ENCODE results near the gene ADGRB3. TPM values are rescaled to one million over a fixed set of nuclear protein-coding genes. Genes with fewer than 3 reads are reported as not detected.

ADGRB3 gene
- total and polyA plus RNA-seq, 4 donors = 0.47 to 24.6 (median 1.9) TPM

- Histone ChIP-seq H3K36me3 (ENCODE audit: control insufficient read depth in 4 of 4, insufficient read depth in 4 of 4, low read length in 4 of 4) (peaks cover 0 to 9% (median 2%) of the 10 kb centered on the region in 4 donors), H3K27ac (ENCODE audit: low read depth in 1 of 2, low read length in 1 of 2) (no peak overlapping the region), H3K27me3 (ENCODE audit: control insufficient read depth in 3 of 3, insufficient read depth in 3 of 3, low read length in 2 of 3) (no peaks in the 10 kb centered on the region), H3K9me3 (ENCODE audit: control insufficient read depth in 4 of 4, insufficient read depth in 3 of 4, low read length in 3 of 4) (no peaks in the 10 kb centered on the region), H3K9ac (ENCODE audit: insufficient read depth in 1 of 2, low read length in 2 of 2) (no peak overlapping the region), H3K4me1 (ENCODE audit: control insufficient read depth in 5 of 5, insufficient read depth in 5 of 5, low read length in 5 of 5) (no peaks in the 10 kb centered on the region), H3K4me3 (no peak overlapping the region)
- TF ChIP-seq CTCF (IDR thresholded peaks at IDR 0.05; ENCODE audit: control extremely low read depth, extremely low read depth) = no peak
- ATAC-seq (ENCODE audit: insufficient read depth, low FRiP score) = no peak
- 59 to 66% methylated on average over 2 of the region's 2 CpGs for WGBS, 2 donors
- DNase-seq = peak in 2 of 3 donors; percentile 42 to 50
Observed at GRCh38 chr6:68958327-68958726, 323.2 kb downstream of the ADGRB3 start.

- H3K9me3 ChIP-seq (ENCODE audit: control insufficient read depth in 4 of 4, insufficient read depth in 3 of 4, low read length in 3 of 4) = no peaks in the 10 kb centered on the region
- ATAC-seq (ENCODE audit: insufficient read depth, low FRiP score) = peak; percentile 76
- WGBS, 2 donors = 21 to 37% methylated on average over 11 of the region's 11 CpGs
Observed at GRCh38 chr6:68967549-68968300, 332.6 kb downstream of the ADGRB3 start.

GRCh38 chr6:68968301-68968649, 333.2 kb downstream of the ADGRB3 start:
- no peak overlapping the region for H3K4me3 ChIP-seq
- TF ChIP-seq CTCF (IDR thresholded peaks at IDR 0.05; ENCODE audit: control extremely low read depth, extremely low read depth) = no peak
- H3K9ac ChIP-seq (ENCODE audit: insufficient read depth in 1 of 2, low read length in 2 of 2) = no peak overlapping the region
- WGBS, 2 donors = 5 to 10% methylated on average over 4 of the region's 4 CpGs
- H3K27me3 ChIP-seq (ENCODE audit: control insufficient read depth in 3 of 3, insufficient read depth in 3 of 3, low read length in 2 of 3) = no peaks in the 10 kb centered on the region
- H3K36me3 ChIP-seq (ENCODE audit: control insufficient read depth in 4 of 4, insufficient read depth in 4 of 4, low read length in 4 of 4) = peaks cover 0 to 2% (median 0%) of the 10 kb centered on the region in 4 donors
- no peak overlapping the region for H3K27ac ChIP-seq (ENCODE audit: low read depth in 1 of 2, low read length in 1 of 2)
- ATAC-seq (ENCODE audit: insufficient read depth, low FRiP score) (no peak), DNase-seq (no peak)
- no peaks in the 10 kb centered on the region for H3K4me1 ChIP-seq (ENCODE audit: control insufficient read depth in 5 of 5, insufficient read depth in 5 of 5, low read length in 5 of 5)
- no peaks in the 10 kb centered on the region for H3K9me3 ChIP-seq (ENCODE audit: control insufficient read depth in 4 of 4, insufficient read depth in 3 of 4, low read length in 3 of 4)

More at GRCh38 chr6:68967549-68968300, 332.6 kb downstream of the ADGRB3 start:
- Histone ChIP-seq H3K27me3 (ENCODE audit: control insufficient read depth in 3 of 3, insufficient read depth in 3 of 3, low read length in 2 of 3) (no peaks in the 10 kb centered on the region), H3K9ac (ENCODE audit: insufficient read depth in 1 of 2, low read length in 2 of 2) (no peak overlapping the region), H3K27ac (ENCODE audit: low read depth in 1 of 2, low read length in 1 of 2) (no peak overlapping the region), H3K4me3 (no peak overlapping the region), H3K4me1 (ENCODE audit: control insufficient read depth in 5 of 5, insufficient read depth in 5 of 5, low read length in 5 of 5) (no peaks in the 10 kb centered on the region), H3K36me3 (ENCODE audit: control insufficient read depth in 4 of 4, insufficient read depth in 4 of 4, low read length in 4 of 4) (peaks cover 0 to 2% (median 0%) of the 10 kb centered on the region in 4 donors)
- peak; percentile 53 to 79 (median 78) for DNase-seq
- TF ChIP-seq CTCF (IDR thresholded peaks at IDR 0.05; ENCODE audit: control extremely low read depth, extremely low read depth) = peak; percentile 46
